ENCODE data around the gene INTS7. TPM values are rescaled to one million over a fixed set of nuclear protein-coding genes. Genes with fewer than 3 reads are reported as not detected.

INTS7 gene
- total RNA-seq, 1 experiment from 2014 or later, result 21.7 TPM

DNA sequence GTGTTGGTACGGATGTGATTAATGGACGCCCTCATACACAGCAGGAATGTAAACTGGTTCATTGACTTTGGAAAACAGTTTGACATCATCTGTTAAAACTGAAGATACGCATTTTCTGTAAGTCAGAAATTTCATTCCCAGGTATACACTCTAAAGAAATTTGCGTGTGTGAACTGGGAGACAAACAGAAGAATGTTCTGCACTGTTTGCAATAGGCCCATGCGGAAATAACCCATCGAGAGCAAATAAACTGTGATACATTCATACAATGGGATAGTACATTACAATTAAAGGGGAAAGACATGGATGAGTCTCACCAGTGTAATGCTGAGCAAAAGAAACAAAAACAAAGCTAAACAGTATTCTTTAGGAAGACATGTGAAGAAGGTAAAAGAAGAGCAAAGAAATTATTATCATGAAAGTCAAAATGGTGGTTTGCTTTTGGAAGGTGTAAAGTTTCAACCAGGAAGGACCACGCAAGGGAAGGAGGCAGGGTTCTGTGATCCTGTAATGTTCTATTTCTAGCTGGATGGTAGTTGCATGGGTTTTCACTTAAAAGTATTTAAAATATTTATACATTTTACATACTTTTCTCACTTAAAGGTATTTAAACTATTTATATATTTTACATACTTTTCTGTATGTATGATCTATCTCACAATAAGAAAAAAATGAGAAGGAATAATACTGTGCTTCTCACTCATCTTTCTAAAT, 30.3 kb downstream of the INTS7 start:
- TF ChIP-seq, protein P1, sequence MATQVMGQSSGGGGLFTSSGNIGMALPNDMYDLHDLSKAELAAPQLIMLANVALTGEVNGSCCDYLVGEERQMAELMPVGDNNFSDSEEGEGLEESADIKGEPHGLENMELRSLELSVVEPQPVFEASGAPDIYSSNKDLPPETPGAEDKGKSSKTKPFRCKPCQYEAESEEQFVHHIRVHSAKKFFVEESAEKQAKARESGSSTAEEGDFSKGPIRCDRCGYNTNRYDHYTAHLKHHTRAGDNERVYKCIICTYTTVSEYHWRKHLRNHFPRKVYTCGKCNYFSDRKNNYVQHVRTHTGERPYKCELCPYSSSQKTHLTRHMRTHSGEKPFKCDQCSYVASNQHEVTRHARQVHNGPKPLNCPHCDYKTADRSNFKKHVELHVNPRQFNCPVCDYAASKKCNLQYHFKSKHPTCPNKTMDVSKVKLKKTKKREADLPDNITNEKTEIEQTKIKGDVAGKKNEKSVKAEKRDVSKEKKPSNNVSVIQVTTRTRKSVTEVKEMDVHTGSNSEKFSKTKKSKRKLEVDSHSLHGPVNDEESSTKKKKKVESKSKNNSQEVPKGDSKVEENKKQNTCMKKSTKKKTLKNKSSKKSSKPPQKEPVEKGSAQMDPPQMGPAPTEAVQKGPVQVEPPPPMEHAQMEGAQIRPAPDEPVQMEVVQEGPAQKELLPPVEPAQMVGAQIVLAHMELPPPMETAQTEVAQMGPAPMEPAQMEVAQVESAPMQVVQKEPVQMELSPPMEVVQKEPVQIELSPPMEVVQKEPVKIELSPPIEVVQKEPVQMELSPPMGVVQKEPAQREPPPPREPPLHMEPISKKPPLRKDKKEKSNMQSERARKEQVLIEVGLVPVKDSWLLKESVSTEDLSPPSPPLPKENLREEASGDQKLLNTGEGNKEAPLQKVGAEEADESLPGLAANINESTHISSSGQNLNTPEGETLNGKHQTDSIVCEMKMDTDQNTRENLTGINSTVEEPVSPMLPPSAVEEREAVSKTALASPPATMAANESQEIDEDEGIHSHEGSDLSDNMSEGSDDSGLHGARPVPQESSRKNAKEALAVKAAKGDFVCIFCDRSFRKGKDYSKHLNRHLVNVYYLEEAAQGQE (IDR thresholded peaks at IDR 0.05; ENCODE audit: low read depth), result no peak
- TF ChIP-seq POLR2A (IDR thresholded peaks at IDR 0.05; ENCODE audit: borderline replicate concordance, extremely low read depth, insufficient read depth, insufficient read length), result no peak
- no peak for TF ChIP-seq EGR1 (IDR thresholded peaks at IDR 0.05; ENCODE audit: low read depth)
- no peak for TF ChIP-seq ATF3 (IDR thresholded peaks at IDR 0.05)
- no peak for TF ChIP-seq MAX (IDR thresholded peaks at IDR 0.05)
- no peak for TF ChIP-seq POLR2AphosphoS5 (IDR thresholded peaks at IDR 0.05; ENCODE audit: low read depth, low read length)
- TF ChIP-seq JUND (IDR thresholded peaks at IDR 0.05), result no peak
- TF ChIP-seq CBX3 (IDR thresholded peaks at IDR 0.05; ENCODE audit: low read depth), result no peak
- no peak for TF ChIP-seq EZH2 (IDR thresholded peaks at IDR 0.05)
- no peak for TF ChIP-seq ELF1 (IDR thresholded peaks at IDR 0.05; ENCODE audit: borderline replicate concordance, low read depth)
- Histone ChIP-seq H3K4me1 (ENCODE audit: control insufficient read depth in 1 of 2, insufficient read depth in 2 of 2, low read length in 2 of 2) (no peaks in the 10 kb centered on the region), H3K36me3 (ENCODE audit: control insufficient read depth in 1 of 2, insufficient read depth in 2 of 2, low read length in 2 of 2) (peaks cover 3 to 7% of the 10 kb centered on the region in 2 experiments; a peak in 1 of 4 replicates), H3K27ac (ENCODE audit: low read depth, low read length) (no peak overlapping the region), H3K4me3 (replicated peaks in 1 of 2; ENCODE audit: low read depth in 1 of 2, low read length in 2 of 2) (no peak overlapping the region), H3K9ac (ENCODE audit: low read length) (no peak overlapping the region), H4K20me1 (ENCODE audit: insufficient read depth) (no peaks in the 10 kb centered on the region), H3K9me3 (ENCODE audit: control insufficient read depth in 1 of 2, insufficient read depth in 1 of 2, low read depth in 1 of 2, low read length in 2 of 2) (no peaks in the 10 kb centered on the region), H3K9me2 (ENCODE audit: insufficient read depth) (no peaks in the 10 kb centered on the region), H3K79me2 (ENCODE audit: insufficient read depth, low read length) (no peaks in the 10 kb centered on the region), H2AFZ (ENCODE audit: low read depth, low read length, poor library complexity, severe bottlenecking) (no peak overlapping the region), H3K27me3 (ENCODE audit: insufficient read depth, low read length) (no peaks in the 10 kb centered on the region), H3K4me2 (ENCODE audit: low read length) (no peak overlapping the region)
- ChIA-PET POLR2A (no interaction called here), CTCF (interaction anchor here (1.1 to 1.2 kb wide), 2 partner anchors 8 to 30 kb away, joined by 3 read pairs; no protein-coding TSS in a partner anchor), RAD21 (ENCODE audit: low non-redundant PET in 1 of 2, low total read pairs in 2 of 2, uncharacterized antibody in 2 of 2, unreplicated experiment in 2 of 2) (no interaction called here)
- no TSS peak for BruUV-seq (replicated peaks)
- no peak for ATAC-seq
- intact Hi-C loops (cut with micrococcal nuclease), result no loop called here
- no peak for DNase-seq (ENCODE audit: low read depth, low spot score)
